OCI-LY3 (cell line): ENCODE data around the gene NUP133.

Experiments used
- H2AFZ ChIP-seq: fragments of 200-600, 300-600 bp; shearing (Covaris generic); 2 replicates; pipeline ENCODE4 v1.6.0; 2014; ENCODE audit warnings: antibody characterized with exemption, low read depth, low read length
- H3K27ac ChIP-seq: fragments of 200-600, 300-600 bp; sonication (generic); 2 replicates; pipeline ENCODE4 v1.5.1; 2014; ENCODE audit warnings: mild to moderate bottlenecking, low read length, moderate library complexity, mixed read lengths
- H3K27me3 ChIP-seq: fragments of 200-600, 300-600 bp; sonication (generic); 2 replicates; pipeline ENCODE4 v1.6.1; 2014; ENCODE audit warnings: low read depth, low read length, mixed read lengths
- H3K36me3 ChIP-seq: fragments of 200-600, 300-600 bp; sonication (generic); replicated peaks from 2 replicates; pipeline ENCODE3; 2014; ENCODE audit warnings: low read depth, low read length, mixed read lengths
- H3K4me1 ChIP-seq: fragments of 300-600, 200-600 bp; sonication (generic); 2 replicates; pipeline ENCODE4 v1.6.1; 2014; ENCODE audit warnings: low read length, mixed read lengths
- H3K4me2 ChIP-seq: fragments of 200-600, 300-600 bp; sonication (generic); 2 replicates; pipeline ENCODE4 v1.6.1; 2014; ENCODE audit warnings: low read length, mixed read lengths
- H3K4me3 ChIP-seq: fragments of 300-600, 200-600 bp; sonication (generic); 2 replicates; pipeline ENCODE4 v1.5.1; 2014; ENCODE audit warnings: antibody characterized with exemption, mild to moderate bottlenecking, low read length, moderate library complexity
- H3K79me2 ChIP-seq: fragments of 300-600, 200-600 bp; shearing (Covaris generic); 2 replicates; pipeline ENCODE4 v1.6.1; 2014; ENCODE audit warnings: mild to moderate bottlenecking, low read length, mixed read lengths
- H3K9ac ChIP-seq: fragments of 300-600, 200-600 bp; shearing (Covaris generic); 2 replicates; pipeline ENCODE4 v1.6.0; 2014; ENCODE audit warnings: mild to moderate bottlenecking, low read length, moderate library complexity
- H3K9me3 ChIP-seq: fragments of 200-600, 300-600 bp; shearing (Covaris generic); 2 replicates; pipeline ENCODE4 v1.6.1; 2014; ENCODE audit warnings: low read length, mixed read lengths; ENCODE audit not compliant: insufficient read depth
- H4K20me1 ChIP-seq: fragments of 200-600, 300-600 bp; sonication (generic); 2 replicates; pipeline ENCODE4 v1.6.1; 2016; ENCODE audit warnings: low read length, mixed read lengths; ENCODE audit not compliant: insufficient read depth
- CTCF ChIP-seq: fragments of 200-600, 300-600 bp; sonication (generic); IDR thresholded peaks from 2 replicates; pipeline ENCODE4 v1.5.1; 2014; ENCODE audit warnings: antibody characterized with exemption, low read length, low read depth
- EZH2phosphoT487 ChIP-seq: fragments of 200-600 bp; shearing (Covaris generic); IDR thresholded peaks from 2 replicates; pipeline ENCODE4 v1.6.1; 2018; ENCODE audit warnings: antibody characterized with exemption, mixed run types, low read depth

NUP133 gene

GRCh38 chr1:229412056-229412455, 96.1 kb downstream of the NUP133 start:
- TF ChIP-seq CTCF (no peak), EZH2phosphoT487 (no peak)

DNA sequence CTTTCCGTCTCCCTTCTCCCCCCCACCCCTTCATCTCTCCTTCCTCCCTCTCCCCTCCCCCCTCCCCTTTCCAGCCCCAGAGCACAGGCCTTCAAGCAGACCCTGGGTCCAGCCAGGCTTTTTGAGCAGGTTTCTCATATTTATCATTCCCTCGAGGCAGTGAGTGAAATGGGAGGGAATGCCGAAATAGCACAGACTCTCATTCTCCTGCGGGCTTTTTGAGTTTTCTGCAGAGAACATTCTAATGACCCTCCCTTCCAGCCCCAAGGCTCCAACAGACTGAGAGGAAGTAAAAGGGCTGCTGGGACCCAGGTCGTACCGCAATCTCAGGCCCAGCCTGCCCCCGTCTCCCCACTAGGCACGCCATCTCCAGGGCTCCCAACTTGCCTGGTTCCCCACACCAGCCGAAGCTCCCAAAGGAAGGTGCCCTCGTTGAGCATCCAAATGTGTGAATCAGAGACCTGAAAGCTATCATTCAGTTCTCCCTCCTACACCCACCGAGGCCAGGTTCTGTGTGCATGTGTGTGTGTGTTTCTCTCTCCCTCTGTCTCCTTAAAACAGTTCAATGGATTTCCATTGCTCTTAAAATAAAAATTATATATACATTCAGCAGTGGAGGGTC, 96.6 kb downstream of the NUP133 start:
- no peak overlapping the region for H3K4me3 ChIP-seq
- no peaks in the 10 kb centered on the region for H3K36me3 ChIP-seq
- H3K9me3 ChIP-seq: no peaks in the 10 kb centered on the region
- no peak overlapping the region for H2AFZ ChIP-seq
- no peaks in the 10 kb centered on the region for H3K79me2 ChIP-seq
- no peak overlapping the region for H3K4me2 ChIP-seq
- no peak overlapping the region for H3K9ac ChIP-seq
- no peaks in the 10 kb centered on the region for H3K4me1 ChIP-seq
- no peaks in the 10 kb centered on the region for H4K20me1 ChIP-seq
- peaks cover 39% of the 10 kb centered on the region for H3K27me3 ChIP-seq
- TF ChIP-seq CTCF (no peak), EZH2phosphoT487 (no peak)
- H3K27ac ChIP-seq: no peak overlapping the region

More at GRCh38 chr1:229412056-229412455, 96.1 kb downstream of the NUP133 start:
- no peak overlapping the region for H3K4me3 ChIP-seq
- no peaks in the 10 kb centered on the region for H3K79me2 ChIP-seq
- peaks cover 37% of the 10 kb centered on the region for H3K27me3 ChIP-seq
- no peak overlapping the region for H3K27ac ChIP-seq
- no peak overlapping the region for H3K4me2 ChIP-seq
- H3K4me1 ChIP-seq: no peaks in the 10 kb centered on the region
- H4K20me1 ChIP-seq: no peaks in the 10 kb centered on the region
- no peaks in the 10 kb centered on the region for H3K9me3 ChIP-seq
- H2AFZ ChIP-seq: no peak overlapping the region
- H3K9ac ChIP-seq: no peak overlapping the region
- H3K36me3 ChIP-seq: no peaks in the 10 kb centered on the region

- Histone ChIP-seq H3K27me3 (peaks cover 42% of the 10 kb centered on the region), H3K4me1 (no peaks in the 10 kb centered on the region), H3K9me3 (no peaks in the 10 kb centered on the region), H3K27ac (no peak overlapping the region), H3K9ac (no peak overlapping the region), H4K20me1 (no peaks in the 10 kb centered on the region), H3K4me2 (no peak overlapping the region), H2AFZ (no peak overlapping the region), H3K4me3 (no peak overlapping the region), H3K79me2 (no peaks in the 10 kb centered on the region), H3K36me3 (no peaks in the 10 kb centered on the region)
- TF ChIP-seq EZH2phosphoT487 (no peak), CTCF (no peak)
Measured at GRCh38 chr1:229410692-229411433, 97.3 kb downstream of the NUP133 start.

GRCh38 chr1:229410370-229410691, 97.8 kb downstream of the NUP133 start:
- Histone ChIP-seq H3K9ac (no peak overlapping the region), H2AFZ (no peak overlapping the region), H4K20me1 (no peaks in the 10 kb centered on the region), H3K27ac (no peak overlapping the region), H3K9me3 (no peaks in the 10 kb centered on the region), H3K36me3 (no peaks in the 10 kb centered on the region), H3K4me1 (no peaks in the 10 kb centered on the region), H3K4me3 (no peak overlapping the region), H3K4me2 (no peak overlapping the region), H3K27me3 (peaks cover 47% of the 10 kb centered on the region), H3K79me2 (no peaks in the 10 kb centered on the region)
- TF ChIP-seq CTCF (no peak), EZH2phosphoT487 (no peak)
